Epidermal melanocyte (primary cell): ENCODE data around the gene FAM25A.
"Not testable (repeated sequence)": the region's sequence is repeated elsewhere in the genome, so short reads cannot be mapped to it uniquely, and the experiment has no call there.

Source experiments
- DNase-seq: peaks from one replicate; pipeline ENCODE4 v3.0.0; 2011; ENCODE audit warnings: low spot score; ENCODE audit not compliant: insufficient read length

The FAM25A gene

GRCh38 chr10:87009134-87009696 lies 10.9 kb upstream of the FAM25A start:
- DNase-seq = not testable (repeated sequence)

- DNase-seq = not testable (repeated sequence)
Observed at GRCh38 chr10:87013528-87013927, 6.6 kb upstream of the FAM25A start.

GRCh38 chr10:87014986-87015716 lies 4.9 kb upstream of the FAM25A start:
- not testable (repeated sequence) for DNase-seq

GRCh38 chr10:87018127-87018526 lies 2.0 kb upstream of the FAM25A start:
- not testable (repeated sequence) for DNase-seq

- DNase-seq = not testable (repeated sequence)
Observed at GRCh38 chr10:87019066-87019465, 1.0 kb upstream of the FAM25A start.

- DNase-seq = not testable (repeated sequence)
Observed at GRCh38 chr10:87019504-87019903, 590 bp upstream of the FAM25A start.

GRCh38 chr10:87025285-87025958 lies 5.3 kb downstream of the FAM25A start:
- not testable (repeated sequence) for DNase-seq

- not testable (repeated sequence) for DNase-seq
Observed at GRCh38 chr10:87026747-87027508, 6.8 kb downstream of the FAM25A start.

- DNase-seq = not testable (repeated sequence)
Observed at GRCh38 chr10:87030419-87030818, 10.3 kb downstream of the FAM25A start.

- DNase-seq = no peak
Observed at GRCh38 chr10:87030912-87031635, 11.0 kb downstream of the FAM25A start.

- DNase-seq = no peak
Observed at GRCh38 chr10:87036623-87037022, 16.5 kb downstream of the FAM25A start.

GRCh38 chr10:87038286-87038717 lies 18.2 kb downstream of the FAM25A start:
- no peak for DNase-seq

- DNase-seq = no peak
Observed at GRCh38 chr10:87038786-87039185, 18.7 kb downstream of the FAM25A start.

- DNase-seq = not testable (repeated sequence)
Observed at GRCh38 chr10:87043579-87043978, 23.5 kb downstream of the FAM25A start.

- DNase-seq = no peak
Observed at GRCh38 chr10:87045434-87045938, 25.4 kb downstream of the FAM25A start.

- peak; percentile 23 for DNase-seq
Observed at GRCh38 chr10:87053111-87053510, 33.0 kb downstream of the FAM25A start.

GRCh38 chr10:87053577-87054181 lies 33.6 kb downstream of the FAM25A start:
- DNase-seq = no peak

GRCh38 chr10:87054373-87055295 lies 34.5 kb downstream of the FAM25A start:
- DNase-seq = no peak

GRCh38 chr10:87058171-87058570 lies 38.1 kb downstream of the FAM25A start:
- no peak for DNase-seq
